Thyroid gland (tissue), 4 donors: ENCODE data around the gene FKBP9. TPM values are rescaled to one million over a fixed set of nuclear protein-coding genes. Genes with fewer than 3 reads are reported as not detected.

ENCODE experiments used
- DNase-seq, 2 donors: peaks; one replicate each; pipeline ENCODE4 v3.0.0-alpha.2; 2019
- H3K27ac ChIP-seq, 3 donors: fragments of 200-600 bp; sonication (generic); 1 replicate in 2 of 3; 2 replicates in 1 of 3; pipeline ENCODE4 v1.5.1; 2016 to 2019; ENCODE audit warnings: mild to moderate bottlenecking in 1 of 3, moderate library complexity in 1 of 3
- H3K27me3 ChIP-seq: fragments of 200-600 bp; sonication (generic); one replicate; pipeline ENCODE4 v1.5.1; 2019
- H3K36me3 ChIP-seq, 2 donors: fragments of 200-600 bp; sonication (generic); one replicate each; pipeline ENCODE4 v1.5.1; 2016 to 2019
- H3K4me1 ChIP-seq, 2 donors: fragments of 200-600 bp; sonication (generic); one replicate each; pipeline ENCODE4 v1.5.1; 2017 to 2019
- H3K4me3 ChIP-seq, 3 donors: fragments of 200-600 bp; sonication (generic); replicated peaks in 1 of 3; 1 replicate in 2 of 3; 2 replicates in 1 of 3; pipeline ENCODE4 v1.5.1; 2016; ENCODE audit warnings: mild to moderate bottlenecking in 1 of 3
- H3K9me3 ChIP-seq: fragments of 200-600 bp; sonication (generic); one replicate; pipeline ENCODE4 v1.5.1; 2017
- POLR2A ChIP-seq, 2 donors: fragments of 450-650 bp; IDR thresholded peaks; one replicate each; pipeline ENCODE4 v1.6.1; 2017; ENCODE audit warnings: antibody characterized with exemption in 2 of 2, mild to moderate bottlenecking in 2 of 2, moderate library complexity in 1 of 2
- WGBS, 2 donors: methylation state at CpG; one replicate each; pipeline ENCODE4 v1.1.5; 2017; 5-methylcytosine and 5-hydroxymethylcytosine counted together
- intact Hi-C: fragments of 100-400 bp; cut with DNase I; formaldehyde crosslinking; loops from one replicate; pipeline ENCODE4 v1.15.1; 2023
- total RNA-seq, 4 donors: library from RNA; depleted of rRNA; stranded (reverse); fragments of >200 nt; gene quantifications; one replicate each; pipeline ENCODE4 v1.2.3, GENCODE V29; 2016
- TF ChIP-seq, protein P1 (sequence below), 6 experiments: fragments of 200-600 bp in 3 of 6; fragments of 450-650 bp in 3 of 6; sonication (generic) in 3 of 6; IDR thresholded peaks; one replicate each; pipeline ENCODE4 v1.5.1; 2016 to 2019; ENCODE audit warnings: antibody characterized with exemption in 6 of 6, mild to moderate bottlenecking in 2 of 6, inconsistent platforms in 1 of 6, moderate library complexity in 1 of 6

The FKBP9 gene
- total RNA-seq, 4 donors from 2014 or later: 94.7 to 139 (median 123) TPM

GRCh38 chr7:32941681-32942414, 15.4 kb upstream of the FKBP9 start:
- no peak for DNase-seq
- Histone ChIP-seq H3K27me3 (no peaks in the 10 kb centered on the region), H3K4me3 (peak overlapping the region; percentile 31 to 71 (median 60)), H3K4me1 (peaks cover 6 to 22% of the 10 kb centered on the region in 2 donors), H3K9me3 (no peaks in the 10 kb centered on the region), H3K36me3 (no peaks in the 10 kb centered on the region), H3K27ac (peak overlapping the region; percentile 70 to 98 (median 80))
- TF ChIP-seq, protein P1, sequence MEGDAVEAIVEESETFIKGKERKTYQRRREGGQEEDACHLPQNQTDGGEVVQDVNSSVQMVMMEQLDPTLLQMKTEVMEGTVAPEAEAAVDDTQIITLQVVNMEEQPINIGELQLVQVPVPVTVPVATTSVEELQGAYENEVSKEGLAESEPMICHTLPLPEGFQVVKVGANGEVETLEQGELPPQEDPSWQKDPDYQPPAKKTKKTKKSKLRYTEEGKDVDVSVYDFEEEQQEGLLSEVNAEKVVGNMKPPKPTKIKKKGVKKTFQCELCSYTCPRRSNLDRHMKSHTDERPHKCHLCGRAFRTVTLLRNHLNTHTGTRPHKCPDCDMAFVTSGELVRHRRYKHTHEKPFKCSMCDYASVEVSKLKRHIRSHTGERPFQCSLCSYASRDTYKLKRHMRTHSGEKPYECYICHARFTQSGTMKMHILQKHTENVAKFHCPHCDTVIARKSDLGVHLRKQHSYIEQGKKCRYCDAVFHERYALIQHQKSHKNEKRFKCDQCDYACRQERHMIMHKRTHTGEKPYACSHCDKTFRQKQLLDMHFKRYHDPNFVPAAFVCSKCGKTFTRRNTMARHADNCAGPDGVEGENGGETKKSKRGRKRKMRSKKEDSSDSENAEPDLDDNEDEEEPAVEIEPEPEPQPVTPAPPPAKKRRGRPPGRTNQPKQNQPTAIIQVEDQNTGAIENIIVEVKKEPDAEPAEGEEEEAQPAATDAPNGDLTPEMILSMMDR (IDR thresholded peaks at IDR 0.05): no peak
- no peak for TF ChIP-seq POLR2A (IDR thresholded peaks at IDR 0.05)
- 15 to 17% methylated on average over 22 of the region's 22 CpGs for WGBS, 2 donors
- intact Hi-C loops: loop anchor here (5.0 to 10.0 kb wide), 2 partner anchors 97 to 120 kb away; partner anchors contain the start of gene NT5C3A

DNA sequence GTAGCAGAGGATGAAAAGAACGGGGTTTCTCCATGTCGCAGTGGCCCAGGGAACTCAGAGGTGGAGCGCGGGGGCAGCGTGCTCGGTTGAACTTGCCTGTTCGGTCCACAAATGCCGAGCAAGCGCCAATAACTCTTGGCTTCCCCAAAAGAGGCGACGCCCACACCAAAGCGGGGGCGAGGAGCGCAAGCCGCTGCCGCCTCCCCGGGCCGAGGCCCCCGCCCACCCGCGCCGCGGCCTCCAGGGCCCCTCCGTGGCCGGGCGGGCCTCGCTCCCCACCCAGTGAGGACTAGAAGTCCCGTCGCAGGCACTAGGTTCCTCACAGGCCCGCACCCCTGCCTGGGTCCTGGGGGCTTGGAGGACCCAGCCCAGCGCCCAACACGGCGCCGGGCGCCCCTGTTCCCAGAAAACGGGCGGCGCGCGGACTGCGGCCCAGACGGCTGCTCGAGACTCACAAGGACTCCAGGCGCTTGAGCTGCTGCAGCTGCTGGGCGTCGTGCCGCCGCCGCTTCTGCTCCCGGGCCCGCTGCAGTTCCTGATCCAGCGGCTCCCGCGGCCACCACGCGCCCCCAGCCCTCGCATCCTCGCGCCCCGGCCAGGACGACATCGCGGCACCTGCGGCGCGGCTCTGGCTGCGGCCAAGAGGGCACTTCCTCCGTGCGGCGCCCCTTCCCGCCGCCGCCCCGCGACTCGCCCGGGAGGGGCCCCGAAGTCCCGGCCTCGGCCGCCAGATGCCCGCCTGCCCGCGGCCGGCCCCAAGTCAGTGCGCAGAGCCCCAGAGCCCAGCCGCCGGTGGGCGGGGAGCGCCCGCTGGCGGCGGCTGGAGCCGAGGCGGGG, 14.6 kb upstream of the FKBP9 start:
- no peaks in the 10 kb centered on the region for H3K9me3 ChIP-seq
- peak in 1 of 2 donors; percentile 69 for TF ChIP-seq POLR2A (IDR thresholded peaks at IDR 0.05)
- TF ChIP-seq, protein P1 (IDR thresholded peaks at IDR 0.05): peak in 3 of 6 experiments; percentile 60 to 80 (median 66)
- H3K36me3 ChIP-seq: no peaks in the 10 kb centered on the region
- intact Hi-C loops: loop anchor here (5.0 to 10.0 kb wide), 2 partner anchors 98 to 120 kb away; partner anchors contain the start of gene NT5C3A
- DNase-seq: peak; percentile 76 to 81
- H3K4me3 ChIP-seq: peak overlapping the region; percentile 31 to 71 (median 60)
- 0 to 2% methylated on average over 6 to 30 of the region's 95 CpGs for WGBS, 2 donors
- H3K4me1 ChIP-seq: peaks cover 6 to 17% of the 10 kb centered on the region in 2 donors
- no peaks in the 10 kb centered on the region for H3K27me3 ChIP-seq
- peak overlapping the region; percentile 70 to 98 (median 80) for H3K27ac ChIP-seq

GRCh38 chr7:32943252-32944030, 13.8 kb upstream of the FKBP9 start:
- Histone ChIP-seq H3K9me3 (no peaks in the 10 kb centered on the region), H3K27ac (peak overlapping the region in 2 of 3 donors; percentile 70 to 98), H3K4me1 (peaks cover 6 to 10% of the 10 kb centered on the region in 2 donors), H3K4me3 (peak overlapping the region in 1 of 3 donors; percentile 60), H3K27me3 (no peaks in the 10 kb centered on the region), H3K36me3 (no peaks in the 10 kb centered on the region)
- TF ChIP-seq, protein P1 (IDR thresholded peaks at IDR 0.05): no peak
- no peak for TF ChIP-seq POLR2A (IDR thresholded peaks at IDR 0.05)
- no peak for DNase-seq
- intact Hi-C loops: loop anchor here (5.0 to 10.0 kb wide), 2 partner anchors 99 to 119 kb away; partner anchors contain the start of gene NT5C3A
- 17 to 19% methylated on average over 4 to 5 of the region's 6 CpGs for WGBS, 2 donors

- intact Hi-C loops: loop anchor here (10.0 kb wide), 1 partner anchor 103 kb away; no protein-coding TSS in a partner anchor
- H3K27ac ChIP-seq: no peak overlapping the region
- no peaks in the 10 kb centered on the region for H3K27me3 ChIP-seq
- no peak for TF ChIP-seq POLR2A (IDR thresholded peaks at IDR 0.05)
- TF ChIP-seq, protein P1 (IDR thresholded peaks at IDR 0.05): no peak
- H3K4me1 ChIP-seq: no peaks in the 10 kb centered on the region
- H3K9me3 ChIP-seq: no peaks in the 10 kb centered on the region
- H3K36me3 ChIP-seq: no peaks in the 10 kb centered on the region
- 86 to 90% methylated on average over 3 of the region's 3 CpGs for WGBS, 2 donors
- DNase-seq: no peak
- H3K4me3 ChIP-seq: no peak overlapping the region
Observed at GRCh38 chr7:32947420-32947983, 9.7 kb upstream of the FKBP9 start.
